Transverse colon (tissue), 3 donors: ENCODE results near the gene CALHM2.

Experiments
- EP300 ChIP-seq: sonication (generic); formaldehyde crosslinking; IDR thresholded peaks from one replicate; pipeline ENCODE4 v1.6.1; 2017; ENCODE audit warnings: antibody characterized with exemption, low read depth
- POLR2A ChIP-seq: fragments of 450-650 bp; IDR thresholded peaks from one replicate; pipeline ENCODE4 v1.6.1; 2016; ENCODE audit warnings: antibody characterized with exemption, mild to moderate bottlenecking, moderate library complexity
- POLR2AphosphoS5 ChIP-seq, 3 donors: sonication (generic); formaldehyde crosslinking; IDR thresholded peaks; one replicate each; pipeline ENCODE4 v1.6.1; 2016; ENCODE audit warnings: antibody characterized with exemption in 3 of 3

DNA sequence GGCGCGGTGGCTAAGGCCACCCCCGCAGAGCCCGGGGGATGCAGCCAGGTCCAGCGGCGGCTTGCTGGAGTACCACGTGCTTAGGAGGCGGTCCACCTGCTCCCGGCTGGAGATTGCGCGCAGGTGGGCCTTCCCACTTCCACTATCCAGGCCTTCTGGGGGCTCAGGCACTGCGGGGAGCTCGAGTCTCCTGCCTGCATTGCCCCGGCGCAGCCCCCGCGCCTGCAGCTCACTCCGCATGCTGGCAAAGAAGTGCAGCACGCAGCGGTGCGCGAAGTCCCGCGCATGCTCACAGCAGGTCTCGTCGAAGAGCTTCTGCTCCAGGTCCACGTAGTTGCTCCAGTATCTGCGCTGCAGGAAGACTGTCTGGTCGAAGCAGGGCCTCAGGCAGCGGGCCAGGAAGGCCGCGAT lies 21.1 kb upstream of the CALHM2 start:
- TF ChIP-seq POLR2A (no peak), POLR2AphosphoS5 (IDR thresholded peaks at IDR 0.05) (no peak), EP300 (no peak)
